Activated T-helper 9 cell treated with anti-CD3 and anti-CD28 coated beads, Interleukin-2, amount 50 U/mL, for 16 hours (primary cell): ENCODE measurements around the gene USP36.
"Not testable (repeated sequence)": the region's sequence is repeated elsewhere in the genome, so short reads cannot be mapped to it uniquely, and the experiment has no call there.

Experiments
- DNase-seq: peaks from one replicate; pipeline ENCODE4 v3.0.0-alpha.2; 2020; ENCODE audit warnings: low read depth

USP36 gene

GRCh38 chr17:78872486-78872885 is 31.9 kb upstream of the USP36 start:
- no peak for DNase-seq

- DNase-seq, result no peak
Measured at GRCh38 chr17:78870621-78871020, 30.0 kb upstream of the USP36 start.

GRCh38 chr17:78868391-78868790 is 27.8 kb upstream of the USP36 start:
- no peak for DNase-seq

- DNase-seq, result not testable (repeated sequence)
Measured at GRCh38 chr17:78867046-78867445, 26.4 kb upstream of the USP36 start.

GRCh38 chr17:78865682-78866390 is 25.2 kb upstream of the USP36 start:
- DNase-seq, result peak; percentile 35

GRCh38 chr17:78864117-78864516 is 23.5 kb upstream of the USP36 start:
- no peak for DNase-seq

- DNase-seq, result no peak
Measured at GRCh38 chr17:78862073-78863023, 21.7 kb upstream of the USP36 start.

- no peak for DNase-seq
Measured at GRCh38 chr17:78861229-78861628, 20.6 kb upstream of the USP36 start.

- no peak for DNase-seq
Measured at GRCh38 chr17:78859051-78859450, 18.4 kb upstream of the USP36 start.

GRCh38 chr17:78857266-78857665 is 16.7 kb upstream of the USP36 start:
- DNase-seq, result no peak

- DNase-seq, result no peak
Measured at GRCh38 chr17:78855561-78856165, 15.0 kb upstream of the USP36 start.

GRCh38 chr17:78854508-78854907 is 13.9 kb upstream of the USP36 start:
- DNase-seq, result no peak

GRCh38 chr17:78853926-78854394 is 13.3 kb upstream of the USP36 start:
- no peak for DNase-seq

GRCh38 chr17:78852709-78853121 is 12.1 kb upstream of the USP36 start:
- no peak for DNase-seq

- no peak for DNase-seq
Measured at GRCh38 chr17:78849026-78849425, 8.4 kb upstream of the USP36 start.

- DNase-seq, result no peak
Measured at GRCh38 chr17:78847052-78847451, 6.4 kb upstream of the USP36 start.

GRCh38 chr17:78844301-78845005 is 3.8 kb upstream of the USP36 start:
- DNase-seq, result no peak

GRCh38 chr17:78842881-78843565 is 2.4 kb upstream of the USP36 start:
- DNase-seq, result peak; percentile 44

GRCh38 chr17:78840530-78840779 is 159 bp downstream of the USP36 start:
- DNase-seq, result no peak

GRCh38 chr17:78839762-78840529 is 668 bp downstream of the USP36 start:
- peak; percentile 50 for DNase-seq

GRCh38 chr17:78839235-78839761 is 1.3 kb downstream of the USP36 start:
- DNase-seq, result no peak
